IMR-90 (cell line): Measurements from ENCODE around the gene PNKD. TPM values are rescaled to one million over a fixed set of nuclear protein-coding genes. Genes with fewer than 3 reads are reported as not detected.

Experiments used
- ATAC-seq: fragments of 200-7000 bp; cut with Tn5 transposase; 2 replicates; pipeline ENCODE4 v1.9.1; 2020; ENCODE audit warnings: low read depth, mild to moderate bottlenecking, moderate library complexity
- BruUV-seq: library from RNA; stranded (reverse); fragments of 400-500 nt; replicated peaks from 2 replicates; lab custom pipeline; 2021; lab: Mats Ljungman, UMichigan
- CTCF ChIA-PET: fragments of 300-600 bp; formaldehyde crosslinking; extraction: SDS; loops from one replicate; lab custom pipeline; 2021; ENCODE audit warnings: antibody characterized with exemption; lab: Yijun Ruan, JAX
- POLR2A ChIA-PET: fragments of 300-600 bp; sonication (Branson Sonifier 250); formaldehyde crosslinking; loops from one replicate; lab custom pipeline; 2022; ENCODE audit warnings: antibody characterized with exemption; ENCODE audit not compliant: unreplicated experiment; lab: Charles Lee
- DNase-seq: peaks from one replicate; pipeline ENCODE4 v3.0.0; 2013
- H2AFZ ChIP-seq: replicated peaks from 2 replicates; pipeline ENCODE3; 2013; ENCODE audit warnings: low read length, mild to moderate bottlenecking; ENCODE audit not compliant: poor library complexity
- H2AK5ac ChIP-seq: 2 replicates; pipeline ENCODE4 v1.6.1; 2013; ENCODE audit warnings: low read depth, low read length, inconsistent platforms
- H2AK9ac ChIP-seq: replicated peaks from 2 replicates; pipeline ENCODE3; 2013; ENCODE audit warnings: mild to moderate bottlenecking, low read depth, low read length, moderate library complexity; ENCODE audit not compliant: poor library complexity
- H2BK120ac ChIP-seq: 2 replicates; pipeline ENCODE4 v1.6.1; 2013; ENCODE audit warnings: low read depth, low read length, inconsistent platforms
- H2BK15ac ChIP-seq: 3 replicates; pipeline ENCODE4 v1.6.1; 2013; ENCODE audit warnings: low read depth, low read length, inconsistent platforms
- H2BK20ac ChIP-seq: 2 replicates; pipeline ENCODE4 v1.6.1; 2013; ENCODE audit warnings: low read depth, mild to moderate bottlenecking, inconsistent platforms, low read length, moderate library complexity
- H2BK5ac ChIP-seq: 2 replicates; pipeline ENCODE4 v1.6.1; 2013; ENCODE audit warnings: mild to moderate bottlenecking, low read depth, low read length, inconsistent platforms; ENCODE audit not compliant: poor library complexity, severe bottlenecking
- H3K14ac ChIP-seq: replicated peaks from 2 replicates; pipeline ENCODE4 v1.6.1; 2013; ENCODE audit warnings: low read depth, low read length, inconsistent platforms
- H3K18ac ChIP-seq: 2 replicates; pipeline ENCODE4 v1.6.1; 2013; ENCODE audit warnings: low read depth, low read length, control low read depth
- H3K23ac ChIP-seq: 2 replicates; pipeline ENCODE4 v1.6.1; 2013; ENCODE audit warnings: low read depth, low read length, inconsistent platforms
- H3K27ac ChIP-seq: 2 replicates; pipeline ENCODE4 v1.5.1; 2013; ENCODE audit warnings: mild to moderate bottlenecking, control low read depth, low read length; ENCODE audit not compliant: insufficient read depth
- H3K27me3 ChIP-seq: 2 replicates; pipeline ENCODE4 v1.6.1; 2013; ENCODE audit warnings: low read length; ENCODE audit not compliant: control insufficient read depth, insufficient read depth
- H3K36me3 ChIP-seq: 2 replicates; pipeline ENCODE4 v1.6.1; 2013; ENCODE audit warnings: low read length, mixed read lengths; ENCODE audit not compliant: control insufficient read depth, insufficient read depth
- H3K4ac ChIP-seq: 2 replicates; pipeline ENCODE4 v1.6.1; 2013; ENCODE audit warnings: low read depth, low read length, inconsistent platforms
- H3K4me1 ChIP-seq: 2 replicates; pipeline ENCODE4 v1.6.1; 2013; ENCODE audit warnings: low read length, mixed read lengths; ENCODE audit not compliant: control insufficient read depth, insufficient read depth
- H3K4me2 ChIP-seq: 2 replicates; pipeline ENCODE4 v1.6.1; 2013; ENCODE audit warnings: low read depth, mild to moderate bottlenecking, control low read depth, low read length, moderate library complexity
- H3K4me3 ChIP-seq: 2 replicates; pipeline ENCODE4 v1.5.1; 2013; ENCODE audit warnings: low read depth, mild to moderate bottlenecking, control low read depth, low read length, moderate library complexity; ENCODE audit not compliant: insufficient read depth
- H3K56ac ChIP-seq: 2 replicates; pipeline ENCODE4 v1.6.1; 2013; ENCODE audit warnings: low read length, inconsistent platforms; ENCODE audit not compliant: insufficient read depth; ENCODE audit errors: extremely low read depth
- H3K79me1 ChIP-seq, 2 experiments: 2 replicates each; pipeline ENCODE4 v1.6.1; 2013; ENCODE audit warnings: low read length in 2 of 2, inconsistent platforms in 1 of 2, low read depth in 1 of 2
- H3K9ac ChIP-seq: 2 replicates; pipeline ENCODE4 v1.6.1; 2013; ENCODE audit warnings: low read depth, low read length, control low read depth
- H3K9me1 ChIP-seq: 2 replicates; pipeline ENCODE4 v1.6.1; 2013; ENCODE audit warnings: low read length, inconsistent platforms; ENCODE audit not compliant: insufficient read depth
- H3K9me3 ChIP-seq: 2 replicates; pipeline ENCODE4 v1.6.1; 2013; ENCODE audit warnings: low read length; ENCODE audit not compliant: control insufficient read depth, insufficient read depth
- H4K20me1 ChIP-seq: 2 replicates; pipeline ENCODE4 v1.6.1; 2013; ENCODE audit warnings: low read length, inconsistent platforms; ENCODE audit not compliant: insufficient read depth
- H4K5ac ChIP-seq: 2 replicates; pipeline ENCODE4 v1.6.1; 2013; ENCODE audit warnings: mild to moderate bottlenecking, low read depth, low read length, control low read depth
- H4K8ac ChIP-seq, 2 experiments: 2 replicates each; pipeline ENCODE4 v1.6.1; 2013; ENCODE audit warnings: low read depth in 2 of 2, low read length in 2 of 2, control low read depth in 1 of 2, inconsistent platforms in 1 of 2
- H4K91ac ChIP-seq: 2 replicates; pipeline ENCODE4 v1.6.1; 2013; ENCODE audit warnings: low read depth, low read length, inconsistent platforms; ENCODE audit not compliant: insufficient read depth
- CEBPB ChIP-seq: IDR thresholded peaks from 2 replicates; pipeline ENCODE4 v1.6.1; 2012; ENCODE audit warnings: low read depth, low read length, improper control_type of control experiment
- POLR2A ChIP-seq: IDR thresholded peaks from 2 replicates; pipeline ENCODE4 v1.6.1; 2012; ENCODE audit warnings: mild to moderate bottlenecking, low read depth, low read length
- RFX5 ChIP-seq: IDR thresholded peaks from 2 replicates; pipeline ENCODE4 v1.8.0; 2012; ENCODE audit warnings: low read depth, mild to moderate bottlenecking, low read length, moderate library complexity
- WGBS, 2 experiments: methylation state at CpG; one replicate each; pipeline versions ENCODE4 v1.1.5 to v1.1.7; 2013; ENCODE audit warnings: missing lambda C conversion rate in 2 of 2; ENCODE audit not compliant: insufficient read length in 1 of 2; ENCODE audit errors: extremely low coverage in 2 of 2; 5-methylcytosine and 5-hydroxymethylcytosine counted together
- dilution Hi-C: fragments of 300-500 bp; cut with HindIII; formaldehyde crosslinking; loops from one replicate; pipeline ENCODE4 v1.14.3; 2018; ENCODE audit warnings: low sequenced_read_pairs; ENCODE audit not compliant: unreplicated experiment
- in situ Hi-C: fragments of 300-500 bp; cut with MboI; formaldehyde crosslinking; loops from 3 replicates; pipeline ENCODE4 v1.14.3; 2019; ENCODE audit warnings: low sequenced_read_pairs, inconsistent platforms, mixed read lengths
- intact Hi-C: fragments of 100-400 bp; cut with micrococcal nuclease; formaldehyde crosslinking; loops from 2 replicates; pipeline ENCODE4 v1.10.0; 2022
- polyA plus RNA-seq, 3 experiments: library from polyadenylated mRNA; depleted of rRNA; stranded (reverse); fragments of >200 nt; gene quantifications; 2 replicates each; pipeline ENCODE4 v1.2.3, GENCODE V29; 2012; ENCODE audit warnings: low replicate concordance in 1 of 3
- total RNA-seq: library from RNA; depleted of rRNA; stranded (reverse); fragments of >200 nt; gene quantifications from 2 replicates; pipeline ENCODE4 v1.2.3, GENCODE V29; 2012
- TF ChIP-seq, protein P1 (sequence below): conservative IDR thresholded peaks from 2 replicates; pipeline ENCODE4 v1.5.1; 2012; ENCODE audit warnings: mild to moderate bottlenecking, low read depth, low read length, improper control_type of control experiment

The PNKD gene
- total and polyA plus RNA-seq, 2 of the 4 experiments (the other 2 are of a cell fraction): 19.2 to 68.5 TPM

DNA sequence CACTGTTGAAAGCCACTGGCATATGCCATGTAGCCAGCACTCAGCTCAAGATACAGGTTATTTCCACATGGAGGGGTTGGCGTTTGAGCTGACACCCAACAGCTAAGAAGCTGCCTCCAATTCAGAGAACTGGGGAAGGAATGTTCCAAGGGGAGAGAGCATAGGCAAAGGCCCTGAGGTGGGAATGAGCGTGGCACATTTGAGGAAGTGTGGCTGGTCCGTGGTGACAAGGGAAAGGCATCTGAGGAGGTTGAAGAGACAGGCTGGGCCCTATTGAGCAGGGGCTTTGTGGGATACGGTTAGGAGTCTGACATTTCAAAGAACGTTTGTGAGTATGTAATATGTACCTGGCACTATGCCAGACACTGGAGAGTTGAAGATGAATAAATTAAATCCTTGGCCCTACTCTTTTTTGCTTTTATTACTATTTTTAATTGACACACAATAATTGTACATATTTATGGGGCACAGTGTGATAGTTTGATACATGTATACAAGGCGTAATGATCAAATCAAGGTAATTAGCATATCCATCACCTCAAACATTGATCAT lies 49.6 kb downstream of the PNKD start:
- no peak overlapping the region for H3K14ac ChIP-seq
- no TSS peak for BruUV-seq
- POLR2A ChIA-PET: no interaction called here
- intact Hi-C loops (no loop called here), in situ Hi-C loops (no loop called here), dilution Hi-C loops (no loop called here)
- no peak overlapping the region for H3K56ac ChIP-seq
- no peaks in the 10 kb centered on the region for H3K27me3 ChIP-seq
- WGBS, 2 experiments: no CpG with 5 or more reads among the region's 6 CpGs
- H3K9me3 ChIP-seq: no peaks in the 10 kb centered on the region
- no peak overlapping the region for H2BK20ac ChIP-seq
- H3K18ac ChIP-seq: no peak overlapping the region
- no peak overlapping the region for H3K4me3 ChIP-seq
- H3K4me2 ChIP-seq: no peak overlapping the region
- H3K4me1 ChIP-seq: peaks cover 15% of the 10 kb centered on the region
- DNase-seq: no peak
- no peaks in the 10 kb centered on the region for H3K36me3 ChIP-seq
- CTCF ChIA-PET: interaction anchor here (0.6 kb wide), 1 partner anchor 20 kb away, joined by 3 read pairs; no protein-coding TSS in a partner anchor
- H4K91ac ChIP-seq: no peak overlapping the region
- no peaks in the 10 kb centered on the region for H3K79me1 ChIP-seq
- H2AK5ac ChIP-seq: 0 out of 2 replicates have a peak overlapping the region, but pooled peaks have one; percentile 1
- H3K27ac ChIP-seq: no peak overlapping the region
- no peak overlapping the region for H4K8ac ChIP-seq
- no peak overlapping the region for H2AK9ac ChIP-seq
- no peak for ATAC-seq
- H3K23ac ChIP-seq: no peak overlapping the region
- H3K9me1 ChIP-seq: peaks cover 12% of the 10 kb centered on the region
- no peaks in the 10 kb centered on the region for H4K20me1 ChIP-seq
- H2BK15ac ChIP-seq: no peak overlapping the region
- H2BK5ac ChIP-seq: no peak overlapping the region
- TF ChIP-seq, protein P1, sequence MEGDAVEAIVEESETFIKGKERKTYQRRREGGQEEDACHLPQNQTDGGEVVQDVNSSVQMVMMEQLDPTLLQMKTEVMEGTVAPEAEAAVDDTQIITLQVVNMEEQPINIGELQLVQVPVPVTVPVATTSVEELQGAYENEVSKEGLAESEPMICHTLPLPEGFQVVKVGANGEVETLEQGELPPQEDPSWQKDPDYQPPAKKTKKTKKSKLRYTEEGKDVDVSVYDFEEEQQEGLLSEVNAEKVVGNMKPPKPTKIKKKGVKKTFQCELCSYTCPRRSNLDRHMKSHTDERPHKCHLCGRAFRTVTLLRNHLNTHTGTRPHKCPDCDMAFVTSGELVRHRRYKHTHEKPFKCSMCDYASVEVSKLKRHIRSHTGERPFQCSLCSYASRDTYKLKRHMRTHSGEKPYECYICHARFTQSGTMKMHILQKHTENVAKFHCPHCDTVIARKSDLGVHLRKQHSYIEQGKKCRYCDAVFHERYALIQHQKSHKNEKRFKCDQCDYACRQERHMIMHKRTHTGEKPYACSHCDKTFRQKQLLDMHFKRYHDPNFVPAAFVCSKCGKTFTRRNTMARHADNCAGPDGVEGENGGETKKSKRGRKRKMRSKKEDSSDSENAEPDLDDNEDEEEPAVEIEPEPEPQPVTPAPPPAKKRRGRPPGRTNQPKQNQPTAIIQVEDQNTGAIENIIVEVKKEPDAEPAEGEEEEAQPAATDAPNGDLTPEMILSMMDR: no peak
- TF ChIP-seq CEBPB (no peak), RFX5 (no peak), POLR2A (no peak)
- H4K5ac ChIP-seq: no peak overlapping the region
- no peak overlapping the region for H2AFZ ChIP-seq
- H2BK120ac ChIP-seq: no peak overlapping the region
- H3K4ac ChIP-seq: no peak overlapping the region
- H3K9ac ChIP-seq: no peak overlapping the region
